AG09319 (cell line): Measurements from ENCODE around the gene OGFR.

Experiments used
- DNase-seq: peaks from one replicate; pipeline ENCODE4 v3.0.0-alpha.2; 2010; ENCODE audit warnings: low read depth; ENCODE audit errors: extremely low read depth
- TF ChIP-seq, protein P1 (sequence below): IDR thresholded peaks from 2 replicates; pipeline ENCODE4 v1.5.1; 2011; ENCODE audit warnings: low read depth, mild to moderate bottlenecking, inconsistent platforms, low read length, moderate library complexity

The OGFR gene

DNA sequence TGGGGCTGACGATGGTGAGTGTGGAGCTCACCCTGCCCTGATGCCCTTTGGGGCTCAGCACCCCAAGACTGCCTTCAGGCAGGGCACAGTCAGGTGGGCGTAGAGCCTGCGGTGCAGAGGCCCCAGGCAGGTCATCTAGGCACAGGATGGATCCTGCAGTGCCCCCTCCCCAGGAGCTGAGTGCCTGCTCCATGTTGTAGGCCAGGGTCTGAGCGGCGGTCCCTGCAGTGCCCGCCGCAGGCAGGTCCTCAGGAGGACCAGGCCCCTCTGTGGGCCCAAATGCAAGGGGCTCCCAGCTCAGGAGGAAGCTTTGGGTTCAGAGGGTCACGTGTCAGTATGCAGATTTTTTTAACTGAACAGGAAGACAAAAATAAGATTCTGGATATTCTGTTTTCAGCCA, 5.6 kb upstream of the OGFR start:
- DNase-seq = no peak
- TF ChIP-seq, protein P1, sequence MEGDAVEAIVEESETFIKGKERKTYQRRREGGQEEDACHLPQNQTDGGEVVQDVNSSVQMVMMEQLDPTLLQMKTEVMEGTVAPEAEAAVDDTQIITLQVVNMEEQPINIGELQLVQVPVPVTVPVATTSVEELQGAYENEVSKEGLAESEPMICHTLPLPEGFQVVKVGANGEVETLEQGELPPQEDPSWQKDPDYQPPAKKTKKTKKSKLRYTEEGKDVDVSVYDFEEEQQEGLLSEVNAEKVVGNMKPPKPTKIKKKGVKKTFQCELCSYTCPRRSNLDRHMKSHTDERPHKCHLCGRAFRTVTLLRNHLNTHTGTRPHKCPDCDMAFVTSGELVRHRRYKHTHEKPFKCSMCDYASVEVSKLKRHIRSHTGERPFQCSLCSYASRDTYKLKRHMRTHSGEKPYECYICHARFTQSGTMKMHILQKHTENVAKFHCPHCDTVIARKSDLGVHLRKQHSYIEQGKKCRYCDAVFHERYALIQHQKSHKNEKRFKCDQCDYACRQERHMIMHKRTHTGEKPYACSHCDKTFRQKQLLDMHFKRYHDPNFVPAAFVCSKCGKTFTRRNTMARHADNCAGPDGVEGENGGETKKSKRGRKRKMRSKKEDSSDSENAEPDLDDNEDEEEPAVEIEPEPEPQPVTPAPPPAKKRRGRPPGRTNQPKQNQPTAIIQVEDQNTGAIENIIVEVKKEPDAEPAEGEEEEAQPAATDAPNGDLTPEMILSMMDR = no peak

DNA sequence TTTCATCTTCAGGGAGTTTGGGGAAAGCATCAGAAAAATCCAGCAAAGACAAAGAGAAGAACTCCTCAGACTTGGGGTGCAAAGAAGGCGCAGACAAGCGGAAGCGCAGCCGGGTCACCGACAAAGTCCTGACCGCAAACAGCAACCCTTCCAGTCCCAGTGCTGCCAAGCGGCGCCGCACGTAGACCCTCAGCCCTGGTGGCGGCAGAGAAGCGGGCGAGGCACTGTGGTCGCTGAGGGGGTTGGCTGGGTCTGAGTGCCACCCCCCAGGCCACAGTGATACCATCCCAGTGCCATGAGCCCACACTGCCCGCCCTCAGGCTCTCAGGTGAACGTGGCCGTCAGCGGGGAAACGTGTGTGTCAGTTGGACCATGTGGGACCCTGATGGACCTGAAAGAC, 5.2 kb upstream of the OGFR start:
- DNase-seq = no peak
- TF ChIP-seq, protein P1 = no peak

DNA sequence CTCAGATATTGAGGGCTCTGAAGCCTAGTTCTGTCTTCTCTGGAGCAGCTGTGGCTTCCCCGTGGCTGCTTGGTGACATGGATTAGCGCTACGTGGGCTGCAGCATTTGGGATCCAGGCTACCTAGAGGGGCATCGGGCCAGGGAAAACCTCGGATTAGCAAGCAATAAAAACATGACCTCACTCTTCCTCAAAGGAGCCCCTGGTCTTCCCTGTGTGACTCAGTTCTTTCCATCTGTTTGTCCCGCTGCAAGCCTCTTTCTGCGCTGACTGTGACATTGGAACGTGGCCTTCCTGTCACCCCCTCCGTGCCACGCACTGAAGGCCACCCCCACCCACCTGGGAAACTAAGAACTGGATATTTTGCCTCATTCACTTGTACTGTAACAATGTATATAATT, 4.8 kb upstream of the OGFR start:
- no peak for DNase-seq
- TF ChIP-seq, protein P1 = no peak

GRCh38 chr20:62800314-62801259, 4.0 kb upstream of the OGFR start:
- no peak for DNase-seq
- TF ChIP-seq, protein P1 = no peak

DNA sequence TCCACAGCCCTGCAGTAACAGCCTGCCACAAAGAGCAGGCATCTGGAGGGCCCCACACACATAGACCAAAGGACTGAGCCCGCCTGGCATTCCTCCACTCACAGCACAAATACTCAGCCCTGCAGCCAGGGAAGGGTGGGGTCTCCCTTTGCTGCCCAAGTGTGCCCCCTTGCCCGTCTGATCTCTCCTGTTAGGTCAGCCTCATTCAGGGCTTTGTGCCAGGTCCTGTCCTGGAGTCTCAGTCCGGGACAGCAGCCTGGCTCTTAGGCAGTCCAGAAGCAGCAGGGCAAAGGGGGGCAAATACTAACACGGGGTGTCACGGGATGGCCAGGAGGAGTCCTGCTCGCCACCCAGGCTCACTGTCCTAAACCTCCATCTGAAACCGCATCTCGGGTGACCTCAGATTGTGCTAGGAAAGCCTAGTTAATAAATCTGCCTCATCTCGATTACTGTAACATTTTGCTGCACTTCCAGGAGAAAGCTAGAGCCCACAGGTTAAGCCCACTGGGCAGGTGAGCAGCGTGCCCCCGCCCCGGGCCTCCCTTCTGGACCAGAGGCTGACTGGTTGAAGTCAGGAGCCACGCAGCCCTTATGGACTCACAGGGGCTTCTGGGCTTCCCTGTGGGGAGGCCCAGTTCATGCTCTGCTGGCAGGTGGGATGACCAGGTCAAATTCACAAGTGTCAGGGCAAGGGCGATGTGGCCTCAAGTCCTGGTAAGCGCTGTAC, 3.2 kb upstream of the OGFR start:
- no peak for DNase-seq
- TF ChIP-seq, protein P1 = no peak

DNA sequence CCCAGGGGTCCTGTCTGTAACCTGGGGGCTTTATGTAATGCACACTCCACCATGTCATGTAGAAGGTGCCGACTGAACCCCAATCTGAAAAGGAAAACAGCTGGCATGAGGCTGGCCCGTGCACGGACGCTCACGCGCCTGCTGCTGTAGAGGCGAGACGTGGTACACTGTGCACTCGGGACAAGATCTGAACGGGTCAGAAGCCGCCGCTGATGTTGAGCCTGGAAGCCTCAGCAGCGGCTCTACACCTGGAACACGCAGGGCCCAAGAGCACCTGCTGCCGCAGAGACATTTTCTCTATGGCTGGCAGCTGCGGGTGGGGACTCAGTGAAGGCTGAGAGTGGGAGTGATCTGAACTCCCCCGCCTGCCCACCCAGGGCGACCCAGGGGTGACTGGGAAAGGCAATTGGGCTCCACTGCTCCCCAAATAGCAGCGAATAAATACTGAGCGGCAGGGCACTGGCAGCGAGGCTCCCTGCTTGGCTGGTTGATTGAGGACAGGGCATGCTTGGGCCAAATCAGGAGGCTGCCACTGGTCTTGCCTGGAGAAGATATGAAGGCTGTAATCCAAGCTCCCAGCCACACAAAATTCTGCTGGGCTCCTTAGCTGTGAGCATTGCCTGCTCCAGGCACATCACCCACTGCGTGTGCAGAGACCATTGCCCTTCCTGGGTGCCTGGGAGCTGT, 2.5 kb upstream of the OGFR start:
- DNase-seq = no peak
- TF ChIP-seq, protein P1 = no peak
